SK-N-SH (cell line): ENCODE results near the gene DDX52. TPM values are rescaled to one million over a fixed set of nuclear protein-coding genes. Genes with fewer than 3 reads are reported as not detected.

Source experiments
- CTCF ChIA-PET: fragments of 300-600, 350-600 bp; formaldehyde crosslinking; extraction: SDS; loops from one replicate; lab custom pipeline; 2021; lab: Yijun Ruan, JAX
- POLR2A ChIA-PET: fragments of 350-600 bp; sonication (Branson Sonifier 250); formaldehyde crosslinking; extraction: SDS; loops from one replicate; lab custom pipeline; 2020; ENCODE audit warnings: antibody characterized with exemption, inconsistent platforms; lab: Yijun Ruan, JAX
- DNase-seq: peaks from one replicate; pipeline ENCODE4 v3.0.0; 2012
- H2AFZ ChIP-seq: fragments of 200-600 bp; sonication (generic); 2 replicates; pipeline ENCODE4 v1.8.1; 2016; ENCODE audit warnings: antibody characterized with exemption, mild to moderate bottlenecking, low read depth
- H3F3A ChIP-seq: fragments of 200-600 bp; sonication (generic); replicated peaks from 2 replicates; pipeline ENCODE3; 2016; ENCODE audit warnings: antibody characterized with exemption, mild to moderate bottlenecking; ENCODE audit not compliant: insufficient read depth
- H3K27ac ChIP-seq, 2 experiments: fragments of 200-500 bp in 1 of 2; fragments of 200-600 bp in 1 of 2; sonication (Bioruptor generic) in 1 of 2; sonication (generic), shearing (Covaris generic) in 1 of 2; 2 replicates each; pipeline versions ENCODE4 v1.5.1 to v1.6.1; 2014 to 2016; ENCODE audit warnings: low read depth in 2 of 2, inconsistent platforms in 1 of 2, low read length in 1 of 2, mild to moderate bottlenecking in 1 of 2, mixed read lengths in 1 of 2
- H3K27me3 ChIP-seq: fragments of 200-600 bp; sonication (generic), shearing (Covaris generic); 2 replicates; pipeline ENCODE4 v1.6.1; 2016; ENCODE audit warnings: mixed run types; ENCODE audit not compliant: insufficient read depth
- H3K36me3 ChIP-seq, 2 experiments: fragments of 200-500 bp in 1 of 2; fragments of 200-600 bp in 1 of 2; sonication (Bioruptor generic) in 1 of 2; sonication (generic) in 1 of 2; replicated peaks in 1 of 2; 2 replicates each; pipeline versions ENCODE3 to v1.5.1; 2014 to 2016; ENCODE audit warnings: low read length in 1 of 2, mild to moderate bottlenecking in 1 of 2; ENCODE audit not compliant: insufficient read depth in 2 of 2, control insufficient read depth in 1 of 2
- H3K4me1 ChIP-seq, 2 experiments: fragments of 200-500 bp in 1 of 2; fragments of 200-600 bp in 1 of 2; sonication (Bioruptor generic) in 1 of 2; sonication (generic), shearing (Covaris generic) in 1 of 2; 2 replicates each; pipeline versions ENCODE4 v1.5.1 to v1.6.1; 2014 to 2016; ENCODE audit warnings: low read depth in 1 of 2, low read length in 1 of 2, mixed run types in 1 of 2; ENCODE audit not compliant: insufficient read depth in 2 of 2, control insufficient read depth in 1 of 2
- H3K4me2 ChIP-seq: fragments of 200-600 bp; sonication (generic), shearing (Covaris generic); 2 replicates; pipeline ENCODE4 v1.6.1; 2017; ENCODE audit warnings: mixed run types
- H3K4me3 ChIP-seq, 2 experiments: fragments of 200-500 bp in 1 of 2; fragments of 200-600 bp in 1 of 2; sonication (Bioruptor generic) in 1 of 2; sonication (generic), shearing (Covaris generic) in 1 of 2; 2 replicates each; pipeline versions ENCODE4 v1.5.1 to v1.8.1; 2014 to 2016; ENCODE audit warnings: low read depth in 2 of 2, inconsistent platforms in 1 of 2, low read length in 1 of 2, mild to moderate bottlenecking in 1 of 2, mixed read lengths in 1 of 2, moderate library complexity in 1 of 2
- H3K79me2 ChIP-seq: fragments of 200-600 bp; sonication (generic); 2 replicates; pipeline ENCODE4 v1.8.1; 2017; ENCODE audit warnings: mild to moderate bottlenecking; ENCODE audit not compliant: insufficient read depth
- H3K9ac ChIP-seq: fragments of 200-600 bp; sonication (generic); 2 replicates; pipeline ENCODE4 v1.6.1; 2017; ENCODE audit warnings: mixed run types
- H3K9me2 ChIP-seq: fragments of 200-600 bp; sonication (generic); 2 replicates; pipeline ENCODE4 v1.6.1; 2017; ENCODE audit warnings: mixed run types
- H3K9me3 ChIP-seq: fragments of 200-600 bp; sonication (generic); 2 replicates; pipeline ENCODE4 v1.6.1; 2017; ENCODE audit warnings: mixed run types, mild to moderate bottlenecking, moderate library complexity
- H4K20me1 ChIP-seq: fragments of 200-600 bp; sonication (generic); 2 replicates; pipeline ENCODE4 v1.6.1; 2017; ENCODE audit warnings: mild to moderate bottlenecking, mixed run types; ENCODE audit not compliant: insufficient read depth
- EP300 ChIP-seq, 2 experiments: IDR thresholded peaks; 2 replicates each; pipeline versions ENCODE4 v1.4.0 to v1.6.1; 2012; ENCODE audit warnings: borderline replicate concordance in 1 of 2, low read depth in 1 of 2, low read length in 1 of 2
- FOSL2 ChIP-seq: IDR thresholded peaks from 2 replicates; pipeline ENCODE4 v1.4.0; 2012; ENCODE audit warnings: low read depth, mild to moderate bottlenecking, moderate library complexity, borderline replicate concordance
- FOXM1 ChIP-seq: IDR thresholded peaks from 2 replicates; pipeline ENCODE4 v1.4.0; 2012; ENCODE audit warnings: low read depth, mild to moderate bottlenecking
- JUND ChIP-seq: IDR thresholded peaks from 2 replicates; pipeline ENCODE4 v1.4.0; 2012
- POLR2AphosphoS5 ChIP-seq: IDR thresholded peaks from 2 replicates; pipeline ENCODE4 v1.6.1; 2012; ENCODE audit warnings: low read depth, low read length
- RAD21 ChIP-seq: IDR thresholded peaks from 2 replicates; pipeline ENCODE4 v1.6.1; 2012; ENCODE audit warnings: mild to moderate bottlenecking, low read length
- RCOR1 ChIP-seq: fragments of 150-350 bp; IDR thresholded peaks from 2 replicates; pipeline ENCODE4 v1.6.1; 2017; ENCODE audit warnings: antibody characterized with exemption, low read length
- SIN3A ChIP-seq: IDR thresholded peaks from 2 replicates; pipeline ENCODE4 v1.6.1; 2012; ENCODE audit warnings: low read depth, mild to moderate bottlenecking, low read length, moderate library complexity, borderline replicate concordance
- SMC3 ChIP-seq: IDR thresholded peaks from 2 replicates; pipeline ENCODE4 v1.6.1; 2012; ENCODE audit warnings: low read depth, low read length, improper control_type of control experiment
- WGBS: methylation state at CpG from one replicate; pipeline ENCODE4 v1.1.6; 2017; ENCODE audit warnings: low lambda C conversion rate; 5-methylcytosine and 5-hydroxymethylcytosine counted together
- polyA plus RNA-seq, 3 experiments: library from polyadenylated mRNA; depleted of rRNA; stranded (reverse); fragments of >200 nt; gene quantifications; 2 replicates each; pipeline ENCODE4 v1.2.3, GENCODE V29; 2012
- TF ChIP-seq, protein P1 (sequence below): IDR thresholded peaks from 2 replicates; pipeline ENCODE4 v1.4.0; 2012; ENCODE audit warnings: low read depth
- TF ChIP-seq, protein P2 (sequence below): IDR thresholded peaks from 2 replicates; pipeline ENCODE4 v1.6.1; 2012; ENCODE audit warnings: mild to moderate bottlenecking, low read depth, low read length, moderate library complexity
- TF ChIP-seq, protein P3 (sequence below): fragments of 200-600 bp; sonication (generic); IDR thresholded peaks from 2 replicates; pipeline ENCODE4 v1.6.1; 2017; ENCODE audit warnings: antibody characterized with exemption, mild to moderate bottlenecking, moderate library complexity
- TF ChIP-seq, protein P4 (sequence below): fragments of 150-350 bp; IDR thresholded peaks from 2 replicates; pipeline ENCODE4 v1.6.1; 2017; ENCODE audit warnings: antibody characterized with exemption, low read length, low read depth, borderline replicate concordance
- TF ChIP-seq, protein P5 (sequence below): IDR thresholded peaks from 2 replicates; pipeline ENCODE4 v1.4.0; 2012; ENCODE audit warnings: low read depth, borderline replicate concordance

The DDX52 gene
- polyA plus RNA-seq, 1 of the 3 experiments (the other 2 are of a cell fraction), result 7.3 TPM

DNA sequence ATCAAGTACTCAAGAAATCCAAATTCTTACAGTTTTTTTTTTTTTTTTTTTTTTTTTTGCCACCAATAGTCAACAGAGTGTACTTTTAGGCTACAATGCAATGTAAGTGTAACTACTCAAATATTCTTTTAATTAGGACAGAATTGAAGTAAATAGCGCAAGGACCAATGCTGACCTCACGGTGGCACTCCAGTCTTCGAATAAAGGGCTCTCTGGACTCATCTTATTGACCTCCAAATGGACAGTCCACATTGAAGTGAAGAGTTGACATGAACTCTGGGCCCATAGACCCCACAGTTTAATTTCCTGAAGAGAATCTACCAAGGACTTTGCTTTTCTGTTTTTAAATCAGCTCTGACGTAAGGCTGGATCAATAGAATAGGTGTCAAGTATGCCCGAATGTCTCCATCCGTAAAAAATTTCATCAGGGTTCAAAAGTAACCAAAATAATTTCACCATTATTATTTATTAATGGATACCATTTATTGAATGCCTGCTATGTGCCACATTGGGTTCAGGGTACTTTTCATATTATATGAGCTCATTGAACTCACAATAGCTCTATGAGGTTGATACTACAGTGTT lies 7.3 kb upstream of the DDX52 start:
- Histone ChIP-seq H3K9ac (no peak overlapping the region), H3K4me2 (no peak overlapping the region), H3K9me2 (no peaks in the 10 kb centered on the region), H3K4me3 (no peak overlapping the region; a peak in 1 of 4 replicates), H2AFZ (no peak overlapping the region), H3K27ac (no peak overlapping the region), H3K9me3 (no peaks in the 10 kb centered on the region), H4K20me1 (no peaks in the 10 kb centered on the region), H3K4me1 (no peaks in the 10 kb centered on the region; a peak in 1 of 4 replicates), H3K79me2 (no peaks in the 10 kb centered on the region), H3F3A (peaks cover 5% of the 10 kb centered on the region), H3K27me3 (no peaks in the 10 kb centered on the region), H3K36me3 (no peaks in the 10 kb centered on the region)
- CTCF ChIA-PET, result interaction anchor here (0.7 to 8.6 kb wide), 18 partner anchors 9 to 170 kb away, joined by 3 to 85 read pairs (median 4); no protein-coding TSS in a partner anchor
- POLR2A ChIA-PET, result no interaction called here
- TF ChIP-seq SMC3 (peak; percentile 72), SIN3A (no peak), POLR2AphosphoS5 (no peak), RAD21 (peak; percentile 83), RCOR1 (no peak), FOXM1 (no peak)
- TF ChIP-seq, protein P1, sequence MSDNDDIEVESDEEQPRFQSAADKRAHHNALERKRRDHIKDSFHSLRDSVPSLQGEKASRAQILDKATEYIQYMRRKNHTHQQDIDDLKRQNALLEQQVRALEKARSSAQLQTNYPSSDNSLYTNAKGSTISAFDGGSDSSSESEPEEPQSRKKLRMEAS, result no peak
- TF ChIP-seq, protein P2, sequence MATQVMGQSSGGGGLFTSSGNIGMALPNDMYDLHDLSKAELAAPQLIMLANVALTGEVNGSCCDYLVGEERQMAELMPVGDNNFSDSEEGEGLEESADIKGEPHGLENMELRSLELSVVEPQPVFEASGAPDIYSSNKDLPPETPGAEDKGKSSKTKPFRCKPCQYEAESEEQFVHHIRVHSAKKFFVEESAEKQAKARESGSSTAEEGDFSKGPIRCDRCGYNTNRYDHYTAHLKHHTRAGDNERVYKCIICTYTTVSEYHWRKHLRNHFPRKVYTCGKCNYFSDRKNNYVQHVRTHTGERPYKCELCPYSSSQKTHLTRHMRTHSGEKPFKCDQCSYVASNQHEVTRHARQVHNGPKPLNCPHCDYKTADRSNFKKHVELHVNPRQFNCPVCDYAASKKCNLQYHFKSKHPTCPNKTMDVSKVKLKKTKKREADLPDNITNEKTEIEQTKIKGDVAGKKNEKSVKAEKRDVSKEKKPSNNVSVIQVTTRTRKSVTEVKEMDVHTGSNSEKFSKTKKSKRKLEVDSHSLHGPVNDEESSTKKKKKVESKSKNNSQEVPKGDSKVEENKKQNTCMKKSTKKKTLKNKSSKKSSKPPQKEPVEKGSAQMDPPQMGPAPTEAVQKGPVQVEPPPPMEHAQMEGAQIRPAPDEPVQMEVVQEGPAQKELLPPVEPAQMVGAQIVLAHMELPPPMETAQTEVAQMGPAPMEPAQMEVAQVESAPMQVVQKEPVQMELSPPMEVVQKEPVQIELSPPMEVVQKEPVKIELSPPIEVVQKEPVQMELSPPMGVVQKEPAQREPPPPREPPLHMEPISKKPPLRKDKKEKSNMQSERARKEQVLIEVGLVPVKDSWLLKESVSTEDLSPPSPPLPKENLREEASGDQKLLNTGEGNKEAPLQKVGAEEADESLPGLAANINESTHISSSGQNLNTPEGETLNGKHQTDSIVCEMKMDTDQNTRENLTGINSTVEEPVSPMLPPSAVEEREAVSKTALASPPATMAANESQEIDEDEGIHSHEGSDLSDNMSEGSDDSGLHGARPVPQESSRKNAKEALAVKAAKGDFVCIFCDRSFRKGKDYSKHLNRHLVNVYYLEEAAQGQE, result no peak
- TF ChIP-seq, protein P3, sequence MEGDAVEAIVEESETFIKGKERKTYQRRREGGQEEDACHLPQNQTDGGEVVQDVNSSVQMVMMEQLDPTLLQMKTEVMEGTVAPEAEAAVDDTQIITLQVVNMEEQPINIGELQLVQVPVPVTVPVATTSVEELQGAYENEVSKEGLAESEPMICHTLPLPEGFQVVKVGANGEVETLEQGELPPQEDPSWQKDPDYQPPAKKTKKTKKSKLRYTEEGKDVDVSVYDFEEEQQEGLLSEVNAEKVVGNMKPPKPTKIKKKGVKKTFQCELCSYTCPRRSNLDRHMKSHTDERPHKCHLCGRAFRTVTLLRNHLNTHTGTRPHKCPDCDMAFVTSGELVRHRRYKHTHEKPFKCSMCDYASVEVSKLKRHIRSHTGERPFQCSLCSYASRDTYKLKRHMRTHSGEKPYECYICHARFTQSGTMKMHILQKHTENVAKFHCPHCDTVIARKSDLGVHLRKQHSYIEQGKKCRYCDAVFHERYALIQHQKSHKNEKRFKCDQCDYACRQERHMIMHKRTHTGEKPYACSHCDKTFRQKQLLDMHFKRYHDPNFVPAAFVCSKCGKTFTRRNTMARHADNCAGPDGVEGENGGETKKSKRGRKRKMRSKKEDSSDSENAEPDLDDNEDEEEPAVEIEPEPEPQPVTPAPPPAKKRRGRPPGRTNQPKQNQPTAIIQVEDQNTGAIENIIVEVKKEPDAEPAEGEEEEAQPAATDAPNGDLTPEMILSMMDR, result peak; percentile 77
- peak; percentile 54 for DNase-seq
- 43% methylated on average over 6 of the region's 6 CpGs for WGBS

DNA sequence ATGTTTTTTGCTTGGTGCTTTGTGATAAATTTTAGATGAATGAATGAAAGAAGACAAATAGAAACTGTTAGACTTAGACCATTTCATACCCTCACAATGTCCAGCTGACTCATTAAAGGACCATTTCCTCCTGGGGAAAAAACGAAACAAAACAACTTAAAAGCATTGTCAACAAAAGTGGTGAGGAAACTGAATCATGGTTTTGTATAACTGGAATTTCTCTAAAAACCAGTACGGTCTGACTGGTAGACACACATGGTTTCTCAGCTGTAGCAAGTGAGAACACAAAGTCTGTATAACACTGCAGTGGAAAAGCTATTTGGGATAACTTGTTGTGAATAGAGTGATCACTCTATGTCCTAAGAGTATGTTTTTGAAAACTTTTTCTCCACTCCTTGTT lies 5.3 kb upstream of the DDX52 start:
- 7% methylated on average over 2 of the region's 2 CpGs for WGBS
- Histone ChIP-seq H3F3A (peaks cover 5% of the 10 kb centered on the region), H3K4me3 (0 out of 4 replicates have a peak overlapping the region, but pooled peaks of 1 of the 2 experiments have one; percentile 6), H3K79me2 (no peaks in the 10 kb centered on the region), H3K4me1 (no peaks in the 10 kb centered on the region; a peak in 2 of 4 replicates), H3K4me2 (peak overlapping the region; percentile 55), H3K27me3 (no peaks in the 10 kb centered on the region), H2AFZ (peak overlapping the region; percentile 70), H3K27ac (peak overlapping the region in 1 of 2 experiments; percentile 55; a peak in 2 of 4 replicates), H3K36me3 (no peaks in the 10 kb centered on the region), H3K9me3 (no peaks in the 10 kb centered on the region), H3K9ac (peak overlapping the region; percentile 12; the same call in 1 of the 2 replicates), H3K9me2 (no peaks in the 10 kb centered on the region), H4K20me1 (no peaks in the 10 kb centered on the region)
- peak; percentile 55; the same call in 1 of the 2 replicates for TF ChIP-seq FOSL2
- TF ChIP-seq EP300 (IDR thresholded peaks at IDR 0.05; ENCODE audit: borderline replicate concordance in 1 of 2, low read depth in 1 of 2, low read length in 1 of 2), result peak in 1 of 2 experiments; percentile 9; a peak in 1 of 4 replicates
- TF ChIP-seq, protein P4, sequence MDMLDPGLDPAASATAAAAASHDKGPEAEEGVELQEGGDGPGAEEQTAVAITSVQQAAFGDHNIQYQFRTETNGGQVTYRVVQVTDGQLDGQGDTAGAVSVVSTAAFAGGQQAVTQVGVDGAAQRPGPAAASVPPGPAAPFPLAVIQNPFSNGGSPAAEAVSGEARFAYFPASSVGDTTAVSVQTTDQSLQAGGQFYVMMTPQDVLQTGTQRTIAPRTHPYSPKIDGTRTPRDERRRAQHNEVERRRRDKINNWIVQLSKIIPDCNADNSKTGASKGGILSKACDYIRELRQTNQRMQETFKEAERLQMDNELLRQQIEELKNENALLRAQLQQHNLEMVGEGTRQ, result no peak
- TF ChIP-seq JUND, result peak; percentile 52; the same call in 1 of the 2 replicates
- TF ChIP-seq, protein P5, sequence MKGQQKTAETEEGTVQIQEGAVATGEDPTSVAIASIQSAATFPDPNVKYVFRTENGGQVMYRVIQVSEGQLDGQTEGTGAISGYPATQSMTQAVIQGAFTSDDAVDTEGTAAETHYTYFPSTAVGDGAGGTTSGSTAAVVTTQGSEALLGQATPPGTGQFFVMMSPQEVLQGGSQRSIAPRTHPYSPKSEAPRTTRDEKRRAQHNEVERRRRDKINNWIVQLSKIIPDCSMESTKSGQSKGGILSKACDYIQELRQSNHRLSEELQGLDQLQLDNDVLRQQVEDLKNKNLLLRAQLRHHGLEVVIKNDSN, result no peak
- TF ChIP-seq RAD21, result no peak
- CTCF ChIA-PET, result interaction anchor here (1.3 to 8.6 kb wide), 4 partner anchors 10 to 167 kb away, joined by 3 to 85 read pairs (median 4); no protein-coding TSS in a partner anchor
- POLR2A ChIA-PET, result no interaction called here
- DNase-seq, result no peak
